Measurements from ENCODE around the gene MIER1. TPM values are rescaled to one million over a fixed set of nuclear protein-coding genes. Genes with fewer than 3 reads are reported as not detected.

MIER1 gene
- total RNA-seq, 1 experiment from 2014 or later, result 17.2 TPM

GRCh38 chr1:67013573-67013972, 88.8 kb downstream of the MIER1 start:
- no peaks in the 10 kb centered on the region for H3K4me1 ChIP-seq
- intact Hi-C loops (cut with micrococcal nuclease; ENCODE audit: unreplicated experiment), result no loop called here
- Mint-ChIP-seq H3K4me1 (ENCODE audit: low read depth, unreplicated experiment) (no peaks in the 10 kb centered on the region), H3K4me3 (ENCODE audit: unreplicated experiment) (no peak overlapping the region), H3K27me3 (ENCODE audit: insufficient read depth, unreplicated experiment) (no peaks in the 10 kb centered on the region), H3K9me3 (ENCODE audit: unreplicated experiment) (no peaks in the 10 kb centered on the region), H3K27ac (ENCODE audit: unreplicated experiment) (no peak overlapping the region), H3K36me3 (ENCODE audit: insufficient read depth, unreplicated experiment) (peaks cover 16% of the 10 kb centered on the region)
- no TSS peak for BruUV-seq (replicated peaks)
- ChIA-PET CTCF (no interaction called here), POLR2A (no interaction called here)
- DNase-seq, result no peak
- H3K4me3 ChIP-seq (ENCODE audit: low read depth, low read length), result no peak overlapping the region
- H3K36me3 ChIP-seq (ENCODE audit: control insufficient read depth, insufficient read depth, low read length), result no peaks in the 10 kb centered on the region
- H3K27me3 ChIP-seq (replicated peaks; ENCODE audit: control insufficient read depth, insufficient read depth, low read length), result no peaks in the 10 kb centered on the region
- H3K9me3 ChIP-seq, result no peaks in the 10 kb centered on the region
- no peak for TF ChIP-seq CTCF (IDR thresholded peaks at IDR 0.05; ENCODE audit: insufficient read depth in 1 of 2, low read depth in 1 of 2, low read length in 1 of 2, severe bottlenecking in 1 of 2, unreplicated experiment in 1 of 2)

GRCh38 chr1:67018574-67018973, 93.8 kb downstream of the MIER1 start:
- no peak overlapping the region for H3K27ac Mint-ChIP-seq (ENCODE audit: unreplicated experiment)
- H3K4me1 ChIP-seq, result no peaks in the 10 kb centered on the region
- no TSS peak for BruUV-seq (replicated peaks)
- CTCF ChIA-PET, result interaction anchor here (0.5 kb wide), 1 partner anchor 1282 kb away, joined by 4 read pairs; no protein-coding TSS in a partner anchor
- H3K9me3 ChIP-seq, result no peaks in the 10 kb centered on the region
- H3K4me1 Mint-ChIP-seq (ENCODE audit: low read depth, unreplicated experiment), result no peaks in the 10 kb centered on the region
- POLR2A ChIA-PET, result no interaction called here
- H3K9me3 Mint-ChIP-seq (ENCODE audit: unreplicated experiment), result no peaks in the 10 kb centered on the region
- peaks cover 6% of the 10 kb centered on the region for H3K36me3 Mint-ChIP-seq (ENCODE audit: insufficient read depth, unreplicated experiment)
- no peak for DNase-seq
- no peak for TF ChIP-seq CTCF (IDR thresholded peaks at IDR 0.05; ENCODE audit: insufficient read depth in 1 of 2, low read depth in 1 of 2, low read length in 1 of 2, severe bottlenecking in 1 of 2, unreplicated experiment in 1 of 2)
- no peaks in the 10 kb centered on the region for H3K27me3 Mint-ChIP-seq (ENCODE audit: insufficient read depth, unreplicated experiment)
- H3K27me3 ChIP-seq (replicated peaks; ENCODE audit: control insufficient read depth, insufficient read depth, low read length), result no peaks in the 10 kb centered on the region
- H3K36me3 ChIP-seq (ENCODE audit: control insufficient read depth, insufficient read depth, low read length), result no peaks in the 10 kb centered on the region
- intact Hi-C loops (cut with micrococcal nuclease; ENCODE audit: unreplicated experiment), result no loop called here
- H3K4me3 ChIP-seq (ENCODE audit: low read depth, low read length), result no peak overlapping the region
- H3K4me3 Mint-ChIP-seq (ENCODE audit: unreplicated experiment), result no peak overlapping the region

DNA sequence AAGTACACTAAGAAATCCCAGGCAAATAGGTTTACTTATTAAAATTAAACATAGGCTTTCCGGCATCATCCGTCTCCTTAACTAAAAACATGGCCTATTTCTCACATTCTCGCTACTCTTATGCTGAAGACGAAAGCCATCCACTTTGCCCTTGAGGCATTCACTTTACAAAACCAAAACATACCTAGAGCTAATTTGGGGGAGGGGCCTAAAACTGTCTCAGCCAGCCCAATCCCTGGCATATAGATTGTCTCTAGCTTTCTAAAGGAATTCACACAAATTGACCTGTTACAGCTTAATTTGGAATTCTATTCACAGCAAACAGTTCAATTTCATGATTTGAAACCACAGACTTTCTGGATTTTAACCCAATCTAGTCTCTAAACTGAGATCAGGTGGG, 94.3 kb downstream of the MIER1 start:
- no peaks in the 10 kb centered on the region for H3K27me3 ChIP-seq (replicated peaks; ENCODE audit: control insufficient read depth, insufficient read depth, low read length)
- no peak for TF ChIP-seq CTCF (IDR thresholded peaks at IDR 0.05; ENCODE audit: insufficient read depth in 1 of 2, low read depth in 1 of 2, low read length in 1 of 2, severe bottlenecking in 1 of 2, unreplicated experiment in 1 of 2)
- no peaks in the 10 kb centered on the region for H3K36me3 ChIP-seq (ENCODE audit: control insufficient read depth, insufficient read depth, low read length)
- no peaks in the 10 kb centered on the region for H3K9me3 ChIP-seq
- ChIA-PET POLR2A (no interaction called here), CTCF (interaction anchor here (0.5 kb wide), 1 partner anchor 1281 kb away, joined by 4 read pairs; no protein-coding TSS in a partner anchor)
- Mint-ChIP-seq H3K36me3 (ENCODE audit: insufficient read depth, unreplicated experiment) (peaks cover 6% of the 10 kb centered on the region), H3K9me3 (ENCODE audit: unreplicated experiment) (no peaks in the 10 kb centered on the region), H3K4me3 (ENCODE audit: unreplicated experiment) (no peak overlapping the region), H3K27ac (ENCODE audit: unreplicated experiment) (no peak overlapping the region), H3K27me3 (ENCODE audit: insufficient read depth, unreplicated experiment) (no peaks in the 10 kb centered on the region), H3K4me1 (ENCODE audit: low read depth, unreplicated experiment) (no peaks in the 10 kb centered on the region)
- no TSS peak for BruUV-seq (replicated peaks)
- no peak overlapping the region for H3K4me3 ChIP-seq (ENCODE audit: low read depth, low read length)
- no peak for DNase-seq
- intact Hi-C loops (cut with micrococcal nuclease; ENCODE audit: unreplicated experiment), result no loop called here
- no peaks in the 10 kb centered on the region for H3K4me1 ChIP-seq
